Cardiac fibroblast (primary cell): ENCODE results near the gene GRB10.

ENCODE experiments used
- DNase-seq, 2 donors: peaks; one replicate each; pipeline versions ENCODE4 v3.0.0 to v3.0.0-alpha.2; 2010; ENCODE audit warnings: low read depth in 2 of 2
- H3K4me3 ChIP-seq, 2 donors: replicated peaks in 1 of 2; 1 replicate in 1 of 2; 2 replicates in 1 of 2; pipeline ENCODE4 v1.5.1; 2011; ENCODE audit warnings: low read depth in 2 of 2, low read length in 2 of 2, mild to moderate bottlenecking in 2 of 2, moderate library complexity in 1 of 2
- TF ChIP-seq, protein P1 (sequence below): IDR thresholded peaks from one replicate; pipeline ENCODE4 v1.5.1; 2011; ENCODE audit warnings: low read depth, mild to moderate bottlenecking, low read length, inconsistent platforms

Gene GRB10

DNA sequence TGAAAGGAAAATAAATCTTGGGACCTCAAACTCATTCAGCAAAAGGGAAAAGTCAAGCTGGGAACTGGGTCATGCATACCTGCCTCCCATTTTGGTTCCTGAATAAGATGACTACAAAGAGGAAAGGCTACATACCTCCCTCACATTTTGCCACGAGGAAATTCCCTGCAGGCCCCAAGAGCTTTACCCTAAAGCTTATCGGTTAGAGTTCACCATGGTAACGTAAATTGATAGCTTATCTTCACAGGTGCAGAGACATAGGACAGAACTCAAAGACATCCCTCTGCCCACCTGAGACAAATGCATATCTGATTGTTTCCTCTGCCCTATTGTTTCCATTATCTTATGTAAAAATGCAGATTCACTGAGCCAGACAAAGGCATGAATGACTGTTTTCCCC, 31.5 kb upstream of the GRB10 start:
- no peak overlapping the region for H3K4me3 ChIP-seq
- TF ChIP-seq, protein P1, sequence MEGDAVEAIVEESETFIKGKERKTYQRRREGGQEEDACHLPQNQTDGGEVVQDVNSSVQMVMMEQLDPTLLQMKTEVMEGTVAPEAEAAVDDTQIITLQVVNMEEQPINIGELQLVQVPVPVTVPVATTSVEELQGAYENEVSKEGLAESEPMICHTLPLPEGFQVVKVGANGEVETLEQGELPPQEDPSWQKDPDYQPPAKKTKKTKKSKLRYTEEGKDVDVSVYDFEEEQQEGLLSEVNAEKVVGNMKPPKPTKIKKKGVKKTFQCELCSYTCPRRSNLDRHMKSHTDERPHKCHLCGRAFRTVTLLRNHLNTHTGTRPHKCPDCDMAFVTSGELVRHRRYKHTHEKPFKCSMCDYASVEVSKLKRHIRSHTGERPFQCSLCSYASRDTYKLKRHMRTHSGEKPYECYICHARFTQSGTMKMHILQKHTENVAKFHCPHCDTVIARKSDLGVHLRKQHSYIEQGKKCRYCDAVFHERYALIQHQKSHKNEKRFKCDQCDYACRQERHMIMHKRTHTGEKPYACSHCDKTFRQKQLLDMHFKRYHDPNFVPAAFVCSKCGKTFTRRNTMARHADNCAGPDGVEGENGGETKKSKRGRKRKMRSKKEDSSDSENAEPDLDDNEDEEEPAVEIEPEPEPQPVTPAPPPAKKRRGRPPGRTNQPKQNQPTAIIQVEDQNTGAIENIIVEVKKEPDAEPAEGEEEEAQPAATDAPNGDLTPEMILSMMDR = no peak
- DNase-seq = no peak

DNA sequence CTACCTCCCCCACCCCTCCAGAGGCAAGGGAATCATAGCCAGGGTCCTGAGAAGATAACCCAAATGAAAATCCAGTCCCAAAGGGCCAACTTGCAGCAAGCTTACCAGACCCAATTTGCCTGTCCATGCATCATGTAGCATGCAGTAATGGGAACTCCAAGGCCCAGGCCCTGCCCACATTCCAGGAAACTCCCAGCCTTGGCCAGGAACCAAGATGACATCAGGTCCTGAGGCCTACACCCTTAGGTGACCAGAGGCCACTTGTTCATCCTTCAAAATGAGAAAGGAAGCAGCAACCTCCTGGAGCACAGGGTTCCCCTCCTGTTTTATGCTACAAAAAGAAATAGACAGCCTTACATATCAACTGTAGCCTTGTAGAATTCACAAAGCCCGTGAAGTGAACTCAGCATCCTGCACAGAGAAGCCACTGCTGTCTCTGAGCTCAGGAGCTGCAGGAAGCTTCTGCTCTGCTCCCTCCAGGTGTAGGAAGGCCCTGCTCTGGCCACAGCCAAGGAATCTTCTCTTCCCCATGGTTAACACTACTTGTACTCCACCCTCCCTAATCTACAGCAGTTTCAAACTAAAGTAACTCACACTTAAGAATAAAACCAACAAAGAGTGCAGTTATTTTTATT, 30.3 kb upstream of the GRB10 start:
- peak; percentile 81 to 93 for DNase-seq
- TF ChIP-seq, protein P1 = no peak

DNA sequence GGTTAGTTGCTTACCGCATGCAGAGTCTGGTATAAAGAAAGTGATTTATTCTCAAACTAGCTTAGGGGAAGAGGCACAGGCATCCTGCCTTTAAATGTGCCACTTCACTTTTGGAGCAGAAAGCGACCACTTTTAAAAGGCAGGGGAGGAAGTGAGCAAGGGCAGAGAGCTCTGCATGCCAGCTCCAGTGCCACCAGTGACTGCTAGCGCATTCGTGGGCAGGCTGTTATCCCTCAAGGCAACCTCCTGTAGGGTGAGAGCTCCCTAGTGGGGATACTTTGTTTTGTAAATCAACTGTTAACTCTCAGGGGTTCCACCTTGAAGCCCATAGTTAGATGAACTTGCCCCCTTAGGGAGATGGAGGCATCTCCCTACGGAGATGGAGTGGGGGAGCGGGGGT, 29.4 kb upstream of the GRB10 start:
- DNase-seq = no peak
- no peak overlapping the region for H3K4me3 ChIP-seq
- TF ChIP-seq, protein P1 = no peak

More for the DNA sequence above, 30.3 kb upstream of the GRB10 start:
- H3K4me3 ChIP-seq = no peak overlapping the region

DNA sequence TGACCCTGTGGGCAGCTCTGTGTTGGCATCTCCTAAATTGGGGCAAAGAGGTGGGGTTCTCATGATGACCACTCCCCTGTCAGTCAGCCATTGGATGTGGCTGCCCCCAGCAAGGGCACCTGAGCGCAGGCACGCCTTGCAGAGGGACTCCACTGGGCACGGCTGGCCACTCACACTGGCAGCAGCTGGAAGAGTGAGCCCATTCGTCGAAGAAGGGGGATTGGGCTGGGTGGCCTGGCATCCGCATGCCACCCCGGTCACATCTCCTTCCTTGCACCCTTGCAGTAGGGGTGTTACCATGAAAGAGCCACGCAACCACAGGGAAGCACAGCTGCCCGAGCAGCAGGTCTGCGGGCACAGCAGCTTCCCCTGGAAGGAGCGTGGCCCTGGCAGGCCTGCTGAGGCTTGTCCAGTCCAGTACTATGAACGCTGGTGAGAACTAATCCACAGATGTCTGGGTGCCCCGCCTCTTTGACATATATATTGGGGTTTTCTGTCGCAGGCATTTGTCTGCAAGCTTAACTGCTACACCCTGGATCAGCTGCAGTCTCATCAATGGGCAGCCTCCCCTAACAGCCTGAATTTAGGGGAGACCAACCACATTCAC, 25.7 kb upstream of the GRB10 start:
- TF ChIP-seq, protein P1 = no peak
- no peak for DNase-seq
- no peak overlapping the region for H3K4me3 ChIP-seq

DNA sequence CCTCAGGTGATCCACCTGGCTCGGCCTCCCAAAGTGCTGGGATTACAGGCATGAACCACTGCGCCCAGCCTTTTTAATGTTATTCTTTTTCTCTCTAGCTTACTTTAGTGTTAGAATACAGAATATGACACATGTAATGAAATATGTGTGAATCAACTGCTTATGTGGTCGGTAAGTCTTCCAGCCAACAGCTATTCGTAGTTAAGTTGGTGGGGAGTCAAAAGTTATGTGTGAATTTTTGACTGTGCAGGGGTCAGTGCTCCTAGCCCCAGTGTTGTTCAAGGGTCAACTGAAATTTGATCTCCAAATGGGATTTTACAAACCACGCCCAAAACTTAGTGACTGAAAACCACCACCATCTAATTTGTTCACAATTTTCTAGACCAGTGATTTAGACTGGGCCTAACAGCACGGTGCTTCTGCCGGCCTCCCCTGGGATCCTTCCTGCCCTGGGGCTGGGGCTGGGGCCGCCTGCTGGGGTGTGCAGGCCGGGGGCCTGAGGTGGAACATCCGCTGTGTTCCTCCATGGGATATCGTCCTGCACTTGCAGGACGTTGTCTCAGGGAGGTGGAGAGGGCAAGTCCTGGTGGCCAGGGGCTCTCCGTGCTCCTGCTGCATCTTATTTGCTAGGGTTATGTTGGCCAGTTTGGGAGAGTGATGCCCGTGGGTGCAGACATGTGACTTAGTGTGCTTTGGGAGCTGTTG, 24.5 kb upstream of the GRB10 start:
- DNase-seq = peak in 1 of 2 donors; percentile 57
- no peak overlapping the region for H3K4me3 ChIP-seq
- TF ChIP-seq, protein P1 = no peak

DNA sequence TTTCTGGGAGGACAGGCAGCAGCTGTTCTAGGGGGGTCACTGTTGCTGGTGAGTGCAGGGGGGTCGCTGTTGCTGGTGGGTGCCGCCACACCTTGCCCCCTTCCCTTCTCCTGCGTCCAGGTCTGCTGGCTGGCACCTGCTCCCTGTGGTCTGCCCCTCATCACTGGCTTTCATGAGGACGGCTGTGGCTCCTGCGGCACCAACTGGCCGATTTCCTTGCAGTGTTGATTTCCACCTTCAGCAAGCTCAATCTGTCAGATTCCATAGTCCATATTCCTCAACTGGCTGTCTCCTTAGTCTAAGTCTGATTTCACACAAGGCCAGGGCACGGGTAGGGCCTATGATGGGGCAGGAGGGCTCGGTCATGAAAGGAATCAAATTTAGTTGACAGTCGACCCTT, 23.4 kb upstream of the GRB10 start:
- TF ChIP-seq, protein P1 = no peak
- DNase-seq = no peak

More for the DNA sequence above, 23.4 kb upstream of the GRB10 start:
- H3K4me3 ChIP-seq = no peak overlapping the region
